IMR-90 (cell line): ENCODE data around the gene IL19. TPM values are rescaled to one million over a fixed set of nuclear protein-coding genes. Genes with fewer than 3 reads are reported as not detected.

ENCODE experiments used
- ATAC-seq: fragments of 200-7000 bp; cut with Tn5 transposase; 2 replicates; pipeline ENCODE4 v1.9.1; 2020; ENCODE audit warnings: low read depth, mild to moderate bottlenecking, moderate library complexity
- BruUV-seq: library from RNA; stranded (reverse); fragments of 400-500 nt; replicated peaks from 2 replicates; lab custom pipeline; 2021; lab: Mats Ljungman, UMichigan
- CTCF ChIA-PET: fragments of 300-600 bp; formaldehyde crosslinking; extraction: SDS; loops from one replicate; lab custom pipeline; 2021; ENCODE audit warnings: antibody characterized with exemption; lab: Yijun Ruan, JAX
- POLR2A ChIA-PET: fragments of 300-600 bp; sonication (Branson Sonifier 250); formaldehyde crosslinking; loops from one replicate; lab custom pipeline; 2022; ENCODE audit warnings: antibody characterized with exemption; ENCODE audit not compliant: unreplicated experiment; lab: Charles Lee
- DNase-seq: peaks from one replicate; pipeline ENCODE4 v3.0.0; 2013
- H2AFZ ChIP-seq: replicated peaks from 2 replicates; pipeline ENCODE3; 2013; ENCODE audit warnings: low read length, mild to moderate bottlenecking; ENCODE audit not compliant: poor library complexity
- H2AK5ac ChIP-seq: 2 replicates; pipeline ENCODE4 v1.6.1; 2013; ENCODE audit warnings: low read depth, low read length, inconsistent platforms
- H2AK9ac ChIP-seq: replicated peaks from 2 replicates; pipeline ENCODE3; 2013; ENCODE audit warnings: mild to moderate bottlenecking, low read depth, low read length, moderate library complexity; ENCODE audit not compliant: poor library complexity
- H2BK120ac ChIP-seq: 2 replicates; pipeline ENCODE4 v1.6.1; 2013; ENCODE audit warnings: low read depth, low read length, inconsistent platforms
- H2BK15ac ChIP-seq: 3 replicates; pipeline ENCODE4 v1.6.1; 2013; ENCODE audit warnings: low read depth, low read length, inconsistent platforms
- H2BK20ac ChIP-seq: 2 replicates; pipeline ENCODE4 v1.6.1; 2013; ENCODE audit warnings: low read depth, mild to moderate bottlenecking, inconsistent platforms, low read length, moderate library complexity
- H2BK5ac ChIP-seq: 2 replicates; pipeline ENCODE4 v1.6.1; 2013; ENCODE audit warnings: mild to moderate bottlenecking, low read depth, low read length, inconsistent platforms; ENCODE audit not compliant: poor library complexity, severe bottlenecking
- H3K14ac ChIP-seq: replicated peaks from 2 replicates; pipeline ENCODE4 v1.6.1; 2013; ENCODE audit warnings: low read depth, low read length, inconsistent platforms
- H3K18ac ChIP-seq: 2 replicates; pipeline ENCODE4 v1.6.1; 2013; ENCODE audit warnings: low read depth, low read length, control low read depth
- H3K23ac ChIP-seq: 2 replicates; pipeline ENCODE4 v1.6.1; 2013; ENCODE audit warnings: low read depth, low read length, inconsistent platforms
- H3K27ac ChIP-seq: 2 replicates; pipeline ENCODE4 v1.5.1; 2013; ENCODE audit warnings: mild to moderate bottlenecking, control low read depth, low read length; ENCODE audit not compliant: insufficient read depth
- H3K27me3 ChIP-seq: 2 replicates; pipeline ENCODE4 v1.6.1; 2013; ENCODE audit warnings: low read length; ENCODE audit not compliant: control insufficient read depth, insufficient read depth
- H3K36me3 ChIP-seq: 2 replicates; pipeline ENCODE4 v1.6.1; 2013; ENCODE audit warnings: low read length, mixed read lengths; ENCODE audit not compliant: control insufficient read depth, insufficient read depth
- H3K4ac ChIP-seq: 2 replicates; pipeline ENCODE4 v1.6.1; 2013; ENCODE audit warnings: low read depth, low read length, inconsistent platforms
- H3K4me1 ChIP-seq: 2 replicates; pipeline ENCODE4 v1.6.1; 2013; ENCODE audit warnings: low read length, mixed read lengths; ENCODE audit not compliant: control insufficient read depth, insufficient read depth
- H3K4me2 ChIP-seq: 2 replicates; pipeline ENCODE4 v1.6.1; 2013; ENCODE audit warnings: low read depth, mild to moderate bottlenecking, control low read depth, low read length, moderate library complexity
- H3K4me3 ChIP-seq: 2 replicates; pipeline ENCODE4 v1.5.1; 2013; ENCODE audit warnings: low read depth, mild to moderate bottlenecking, control low read depth, low read length, moderate library complexity; ENCODE audit not compliant: insufficient read depth
- H3K56ac ChIP-seq: 2 replicates; pipeline ENCODE4 v1.6.1; 2013; ENCODE audit warnings: low read length, inconsistent platforms; ENCODE audit not compliant: insufficient read depth; ENCODE audit errors: extremely low read depth
- H3K79me1 ChIP-seq, 2 experiments: 2 replicates each; pipeline ENCODE4 v1.6.1; 2013; ENCODE audit warnings: low read length in 2 of 2, inconsistent platforms in 1 of 2, low read depth in 1 of 2
- H3K9ac ChIP-seq: 2 replicates; pipeline ENCODE4 v1.6.1; 2013; ENCODE audit warnings: low read depth, low read length, control low read depth
- H3K9me1 ChIP-seq: 2 replicates; pipeline ENCODE4 v1.6.1; 2013; ENCODE audit warnings: low read length, inconsistent platforms; ENCODE audit not compliant: insufficient read depth
- H3K9me3 ChIP-seq: 2 replicates; pipeline ENCODE4 v1.6.1; 2013; ENCODE audit warnings: low read length; ENCODE audit not compliant: control insufficient read depth, insufficient read depth
- H4K20me1 ChIP-seq: 2 replicates; pipeline ENCODE4 v1.6.1; 2013; ENCODE audit warnings: low read length, inconsistent platforms; ENCODE audit not compliant: insufficient read depth
- H4K5ac ChIP-seq: 2 replicates; pipeline ENCODE4 v1.6.1; 2013; ENCODE audit warnings: mild to moderate bottlenecking, low read depth, low read length, control low read depth
- H4K8ac ChIP-seq, 2 experiments: 2 replicates each; pipeline ENCODE4 v1.6.1; 2013; ENCODE audit warnings: low read depth in 2 of 2, low read length in 2 of 2, control low read depth in 1 of 2, inconsistent platforms in 1 of 2
- H4K91ac ChIP-seq: 2 replicates; pipeline ENCODE4 v1.6.1; 2013; ENCODE audit warnings: low read depth, low read length, inconsistent platforms; ENCODE audit not compliant: insufficient read depth
- BHLHE40 ChIP-seq: fragments of 150-350 bp; IDR thresholded peaks from 2 replicates; pipeline ENCODE4 v1.6.1; 2016; ENCODE audit warnings: mild to moderate bottlenecking, low read depth, low read length
- CEBPB ChIP-seq: IDR thresholded peaks from 2 replicates; pipeline ENCODE4 v1.6.1; 2012; ENCODE audit warnings: low read depth, low read length, improper control_type of control experiment
- CHD1 ChIP-seq: IDR thresholded peaks from 2 replicates; pipeline ENCODE4 v1.6.1; 2012; ENCODE audit warnings: low read depth, low read length, improper control_type of control experiment
- FOS ChIP-seq: fragments of 150-350 bp; IDR thresholded peaks from 2 replicates; pipeline ENCODE4 v1.6.1; 2016; ENCODE audit warnings: low read depth, low read length
- MAZ ChIP-seq: IDR thresholded peaks from 2 replicates; pipeline ENCODE4 v1.6.1; 2012; ENCODE audit warnings: low read depth, mild to moderate bottlenecking, low read length, improper control_type of control experiment, moderate library complexity, borderline replicate concordance
- NFE2L2 ChIP-seq: fragments of 150-350 bp; IDR thresholded peaks from 2 replicates; pipeline ENCODE4 v1.6.1; 2016; ENCODE audit warnings: low read depth, mild to moderate bottlenecking, low read length
- POLR2A ChIP-seq: IDR thresholded peaks from 2 replicates; pipeline ENCODE4 v1.6.1; 2012; ENCODE audit warnings: mild to moderate bottlenecking, low read depth, low read length
- RCOR1 ChIP-seq: IDR thresholded peaks from 2 replicates; pipeline ENCODE4 v1.6.1; 2012; ENCODE audit warnings: mild to moderate bottlenecking, low read length, improper control_type of control experiment; ENCODE audit not compliant: insufficient replicate concordance
- RFX5 ChIP-seq: IDR thresholded peaks from 2 replicates; pipeline ENCODE4 v1.8.0; 2012; ENCODE audit warnings: low read depth, mild to moderate bottlenecking, low read length, moderate library complexity
- WGBS, 2 experiments: methylation state at CpG; one replicate each; pipeline versions ENCODE4 v1.1.5 to v1.1.7; 2013; ENCODE audit warnings: missing lambda C conversion rate in 2 of 2; ENCODE audit not compliant: insufficient read length in 1 of 2; ENCODE audit errors: extremely low coverage in 2 of 2; 5-methylcytosine and 5-hydroxymethylcytosine counted together
- dilution Hi-C: fragments of 300-500 bp; cut with HindIII; formaldehyde crosslinking; loops from one replicate; pipeline ENCODE4 v1.14.3; 2018; ENCODE audit warnings: low sequenced_read_pairs; ENCODE audit not compliant: unreplicated experiment
- in situ Hi-C: fragments of 300-500 bp; cut with MboI; formaldehyde crosslinking; loops from 3 replicates; pipeline ENCODE4 v1.14.3; 2019; ENCODE audit warnings: low sequenced_read_pairs, inconsistent platforms, mixed read lengths
- intact Hi-C: fragments of 100-400 bp; cut with micrococcal nuclease; formaldehyde crosslinking; loops from 2 replicates; pipeline ENCODE4 v1.10.0; 2022
- polyA plus RNA-seq, 3 experiments: library from polyadenylated mRNA; depleted of rRNA; stranded (reverse); fragments of >200 nt; gene quantifications; 2 replicates each; pipeline ENCODE4 v1.2.3, GENCODE V29; 2012; ENCODE audit warnings: low replicate concordance in 1 of 3
- total RNA-seq: library from RNA; depleted of rRNA; stranded (reverse); fragments of >200 nt; gene quantifications from 2 replicates; pipeline ENCODE4 v1.2.3, GENCODE V29; 2012
- TF ChIP-seq, protein P1 (sequence below): conservative IDR thresholded peaks from 2 replicates; pipeline ENCODE4 v1.5.1; 2012; ENCODE audit warnings: mild to moderate bottlenecking, low read depth, low read length, improper control_type of control experiment
- TF ChIP-seq, protein P2 (sequence below): fragments of 150-350 bp; IDR thresholded peaks from 2 replicates; pipeline ENCODE4 v1.6.1; 2017; ENCODE audit warnings: mild to moderate bottlenecking, antibody characterized with exemption, low read length, low read depth
- TF ChIP-seq, protein P3 (sequence below): fragments of 150-350 bp; IDR thresholded peaks from 2 replicates; pipeline ENCODE4 v1.6.1; 2016; ENCODE audit warnings: low read depth, mild to moderate bottlenecking, low read length, moderate library complexity, borderline replicate concordance

The IL19 gene
- total and polyA plus RNA-seq, 2 of the 4 experiments (the other 2 are of a cell fraction), result not detected

DNA sequence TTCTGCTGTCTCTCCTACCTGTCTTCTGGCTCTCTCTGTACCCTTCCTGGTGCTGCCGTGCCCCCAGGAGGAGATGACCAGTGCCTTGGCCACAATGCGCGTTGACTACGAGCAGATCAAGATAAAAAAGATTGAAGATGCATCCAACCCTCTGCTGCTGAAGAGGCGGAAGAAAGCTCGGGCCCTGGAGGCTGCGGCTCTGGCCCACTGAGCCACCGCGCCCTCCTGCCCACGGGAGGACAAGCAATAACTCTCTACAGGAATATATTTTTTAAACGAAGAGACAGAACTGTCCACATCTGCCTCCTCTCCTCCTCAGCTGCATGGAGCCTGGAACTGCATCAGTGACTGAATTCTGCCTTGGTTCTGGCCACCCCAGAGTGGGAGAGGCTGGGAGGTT, 38.1 kb upstream of the IL19 start:
- no peak overlapping the region for H4K5ac ChIP-seq
- dilution Hi-C loops (no loop called here), intact Hi-C loops (loop anchor here (10.0 kb wide), 1 partner anchor 252 kb away; no protein-coding TSS in a partner anchor), in situ Hi-C loops (no loop called here)
- peaks cover 10% of the 10 kb centered on the region for H3K4me1 ChIP-seq
- H3K23ac ChIP-seq, result no peak overlapping the region
- H4K8ac ChIP-seq, result no peak overlapping the region
- H2BK15ac ChIP-seq, result no peak overlapping the region
- no peak overlapping the region for H2AK9ac ChIP-seq
- peaks cover 18 to 77% of the 10 kb centered on the region in 2 experiments for H3K79me1 ChIP-seq
- no peak overlapping the region for H3K4ac ChIP-seq
- no peak overlapping the region for H2BK5ac ChIP-seq
- no peak overlapping the region for H2BK20ac ChIP-seq
- TF ChIP-seq, protein P1, sequence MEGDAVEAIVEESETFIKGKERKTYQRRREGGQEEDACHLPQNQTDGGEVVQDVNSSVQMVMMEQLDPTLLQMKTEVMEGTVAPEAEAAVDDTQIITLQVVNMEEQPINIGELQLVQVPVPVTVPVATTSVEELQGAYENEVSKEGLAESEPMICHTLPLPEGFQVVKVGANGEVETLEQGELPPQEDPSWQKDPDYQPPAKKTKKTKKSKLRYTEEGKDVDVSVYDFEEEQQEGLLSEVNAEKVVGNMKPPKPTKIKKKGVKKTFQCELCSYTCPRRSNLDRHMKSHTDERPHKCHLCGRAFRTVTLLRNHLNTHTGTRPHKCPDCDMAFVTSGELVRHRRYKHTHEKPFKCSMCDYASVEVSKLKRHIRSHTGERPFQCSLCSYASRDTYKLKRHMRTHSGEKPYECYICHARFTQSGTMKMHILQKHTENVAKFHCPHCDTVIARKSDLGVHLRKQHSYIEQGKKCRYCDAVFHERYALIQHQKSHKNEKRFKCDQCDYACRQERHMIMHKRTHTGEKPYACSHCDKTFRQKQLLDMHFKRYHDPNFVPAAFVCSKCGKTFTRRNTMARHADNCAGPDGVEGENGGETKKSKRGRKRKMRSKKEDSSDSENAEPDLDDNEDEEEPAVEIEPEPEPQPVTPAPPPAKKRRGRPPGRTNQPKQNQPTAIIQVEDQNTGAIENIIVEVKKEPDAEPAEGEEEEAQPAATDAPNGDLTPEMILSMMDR, result no peak
- TF ChIP-seq BHLHE40 (no peak), MAZ (no peak), CEBPB (no peak), FOS (no peak), NFE2L2 (no peak), CHD1 (no peak), RCOR1 (no peak), RFX5 (no peak), POLR2A (no peak)
- TF ChIP-seq, protein P2, sequence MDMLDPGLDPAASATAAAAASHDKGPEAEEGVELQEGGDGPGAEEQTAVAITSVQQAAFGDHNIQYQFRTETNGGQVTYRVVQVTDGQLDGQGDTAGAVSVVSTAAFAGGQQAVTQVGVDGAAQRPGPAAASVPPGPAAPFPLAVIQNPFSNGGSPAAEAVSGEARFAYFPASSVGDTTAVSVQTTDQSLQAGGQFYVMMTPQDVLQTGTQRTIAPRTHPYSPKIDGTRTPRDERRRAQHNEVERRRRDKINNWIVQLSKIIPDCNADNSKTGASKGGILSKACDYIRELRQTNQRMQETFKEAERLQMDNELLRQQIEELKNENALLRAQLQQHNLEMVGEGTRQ, result no peak
- TF ChIP-seq, protein P3, sequence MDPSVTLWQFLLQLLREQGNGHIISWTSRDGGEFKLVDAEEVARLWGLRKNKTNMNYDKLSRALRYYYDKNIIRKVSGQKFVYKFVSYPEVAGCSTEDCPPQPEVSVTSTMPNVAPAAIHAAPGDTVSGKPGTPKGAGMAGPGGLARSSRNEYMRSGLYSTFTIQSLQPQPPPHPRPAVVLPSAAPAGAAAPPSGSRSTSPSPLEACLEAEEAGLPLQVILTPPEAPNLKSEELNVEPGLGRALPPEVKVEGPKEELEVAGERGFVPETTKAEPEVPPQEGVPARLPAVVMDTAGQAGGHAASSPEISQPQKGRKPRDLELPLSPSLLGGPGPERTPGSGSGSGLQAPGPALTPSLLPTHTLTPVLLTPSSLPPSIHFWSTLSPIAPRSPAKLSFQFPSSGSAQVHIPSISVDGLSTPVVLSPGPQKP, result no peak
- ChIA-PET CTCF (no interaction called here), POLR2A (no interaction called here)
- 85% methylated on average over 4 of the region's 11 CpGs; no CpG with 5 or more reads in 1 of the 2 experiments for WGBS, 2 experiments
- H3K18ac ChIP-seq, result no peak overlapping the region
- ATAC-seq (no peak), DNase-seq (no peak)
- no peak overlapping the region for H3K4me3 ChIP-seq
- H3K9ac ChIP-seq, result no peak overlapping the region
- H3K9me3 ChIP-seq, result no peaks in the 10 kb centered on the region
- H4K20me1 ChIP-seq, result peaks cover 37% of the 10 kb centered on the region
- peaks cover 19% of the 10 kb centered on the region for H3K9me1 ChIP-seq
- H3K27me3 ChIP-seq, result no peaks in the 10 kb centered on the region
- no peak overlapping the region for H2BK120ac ChIP-seq
- H3K56ac ChIP-seq, result no peak overlapping the region
- peaks cover 60% of the 10 kb centered on the region for H3K36me3 ChIP-seq
- H4K91ac ChIP-seq, result no peak overlapping the region
- no peak overlapping the region for H3K27ac ChIP-seq
- no peak overlapping the region for H2AK5ac ChIP-seq
- H2AFZ ChIP-seq, result no peak overlapping the region
- no peak overlapping the region for H3K14ac ChIP-seq
- H3K4me2 ChIP-seq, result no peak overlapping the region
- no TSS peak for BruUV-seq
